H9 (cell line): Measurements from ENCODE around the gene MYB. TPM values are rescaled to one million over a fixed set of nuclear protein-coding genes. Genes with fewer than 3 reads are reported as not detected.
"Not testable (repeated sequence)": the region's sequence is repeated elsewhere in the genome, so short reads cannot be mapped to it uniquely, and the experiment has no call there.

Source experiments
- DNase-seq: peaks from one replicate; pipeline ENCODE4 v3.0.0-alpha.2; 2017
- H2AFZ ChIP-seq: one replicate; pipeline ENCODE4 v1.6.1; 2013; ENCODE audit warnings: mild to moderate bottlenecking, low read length, control low read depth, moderate library complexity
- H2AK5ac ChIP-seq: 2 replicates; pipeline ENCODE4 v1.6.1; 2013; ENCODE audit warnings: low read length, control low read depth, mixed read lengths; ENCODE audit not compliant: insufficient read length
- H2BK120ac ChIP-seq: one replicate; pipeline ENCODE4 v1.6.1; 2013; ENCODE audit warnings: low read depth, mild to moderate bottlenecking, low read length, control low read depth, inconsistent platforms; ENCODE audit not compliant: poor library complexity, severe bottlenecking
- H2BK12ac ChIP-seq: 2 replicates; pipeline ENCODE4 v1.6.1; 2013; ENCODE audit warnings: low read length, control low read depth, mixed read lengths, low read depth; ENCODE audit not compliant: insufficient read length
- H2BK15ac ChIP-seq: 2 replicates; pipeline ENCODE4 v1.6.1; 2013; ENCODE audit warnings: low read depth, low read length, control low read depth
- H2BK20ac ChIP-seq: one replicate; pipeline ENCODE4 v1.6.1; 2013; ENCODE audit warnings: low read depth, mild to moderate bottlenecking, low read length, control low read depth, inconsistent platforms; ENCODE audit not compliant: poor library complexity, severe bottlenecking
- H2BK5ac ChIP-seq: 2 replicates; pipeline ENCODE4 v1.6.1; 2013; ENCODE audit warnings: low read length, control low read depth, mixed read lengths; ENCODE audit not compliant: insufficient read length
- H3K14ac ChIP-seq: 2 replicates; pipeline ENCODE4 v1.6.1; 2013; ENCODE audit warnings: low read length, control low read depth; ENCODE audit not compliant: insufficient read depth
- H3K18ac ChIP-seq: 2 replicates; pipeline ENCODE4 v1.6.1; 2013; ENCODE audit warnings: low read depth, mild to moderate bottlenecking, mixed read lengths, low read length, control low read depth; ENCODE audit not compliant: insufficient read length
- H3K23ac ChIP-seq: 2 replicates; pipeline ENCODE4 v1.6.1; 2013; ENCODE audit warnings: low read length, control low read depth, mixed read lengths, low read depth; ENCODE audit not compliant: insufficient read length
- H3K23me2 ChIP-seq: 2 replicates; pipeline ENCODE4 v1.6.1; 2013; ENCODE audit warnings: low read depth, mild to moderate bottlenecking, mixed read lengths, low read length, control low read depth; ENCODE audit not compliant: insufficient read length, poor library complexity, severe bottlenecking
- H3K27ac ChIP-seq: 2 replicates; pipeline ENCODE4 v1.5.1; 2013; ENCODE audit warnings: low read length, control low read depth, mixed read lengths, low read depth; ENCODE audit not compliant: insufficient read length
- H3K27me3 ChIP-seq: 2 replicates; pipeline ENCODE4 v1.6.1; 2013; ENCODE audit warnings: low read length, control low read depth, inconsistent platforms; ENCODE audit not compliant: insufficient read depth
- H3K4ac ChIP-seq: 2 replicates; pipeline ENCODE4 v1.6.1; 2013; ENCODE audit warnings: low read depth, mild to moderate bottlenecking, control low read depth, inconsistent platforms, low read length, moderate library complexity
- H3K4me1 ChIP-seq: 2 replicates; pipeline ENCODE4 v1.6.1; 2013; ENCODE audit warnings: low read length, control low read depth, inconsistent platforms; ENCODE audit not compliant: insufficient read depth
- H3K4me2 ChIP-seq: 2 replicates; pipeline ENCODE4 v1.6.1; 2013; ENCODE audit warnings: low read length, control low read depth, mixed read lengths; ENCODE audit not compliant: insufficient read length, insufficient read depth
- H3K56ac ChIP-seq: 2 replicates; pipeline ENCODE4 v1.6.1; 2013; ENCODE audit warnings: low read depth, mild to moderate bottlenecking, mixed read lengths, low read length, control low read depth; ENCODE audit not compliant: insufficient read length
- H3K79me1 ChIP-seq: 2 replicates; pipeline ENCODE4 v1.6.1; 2013; ENCODE audit warnings: low read depth, mild to moderate bottlenecking, moderate library complexity, low read length, control low read depth, inconsistent platforms; ENCODE audit not compliant: insufficient read depth, poor library complexity, severe bottlenecking
- H3K79me2 ChIP-seq: 2 replicates; pipeline ENCODE4 v1.6.1; 2013; ENCODE audit warnings: low read length, control low read depth, inconsistent platforms; ENCODE audit not compliant: insufficient read depth
- H3K9ac ChIP-seq: 2 replicates; pipeline ENCODE4 v1.6.1; 2013; ENCODE audit warnings: low read length, control low read depth, mixed read lengths; ENCODE audit not compliant: insufficient read length; ENCODE audit errors: extremely low read depth
- H3K9me3 ChIP-seq: one replicate; pipeline ENCODE4 v1.6.1; 2013; ENCODE audit warnings: low read depth, low read length, inconsistent platforms; ENCODE audit not compliant: control insufficient read depth
- H3T11ph ChIP-seq: one replicate; pipeline ENCODE4 v1.6.1; 2013; ENCODE audit warnings: mild to moderate bottlenecking, low read length, control low read depth, inconsistent platforms
- H4K20me1 ChIP-seq: one replicate; pipeline ENCODE4 v1.6.1; 2013; ENCODE audit not compliant: control insufficient read depth, insufficient read length, insufficient read depth
- H4K5ac ChIP-seq: 2 replicates; pipeline ENCODE4 v1.6.1; 2013; ENCODE audit warnings: low read depth, mild to moderate bottlenecking, mixed read lengths, low read length, control low read depth; ENCODE audit not compliant: insufficient read length
- H4K8ac ChIP-seq: replicated peaks from 2 replicates; pipeline ENCODE4 v1.6.1; 2013; ENCODE audit warnings: low read length, control low read depth, mixed read lengths, low read depth; ENCODE audit not compliant: insufficient read length
- H4K91ac ChIP-seq: 2 replicates; pipeline ENCODE4 v1.6.1; 2013; ENCODE audit warnings: low read depth, mild to moderate bottlenecking, moderate library complexity, mixed read lengths, low read length, control low read depth; ENCODE audit not compliant: insufficient read length
- H3K27ac Mint-ChIP-seq, 3 experiments: 2 replicates in 2 of 3; 3 replicates in 1 of 3; pipeline ENCODE4 v1.8.0; 2020 to 2021; ENCODE audit warnings: mixed read lengths in 3 of 3, mild to moderate bottlenecking in 1 of 3, moderate library complexity in 1 of 3
- H3K27me3 Mint-ChIP-seq: 2 replicates; pipeline ENCODE4 v1.8.0; 2021; ENCODE audit warnings: low read depth, mild to moderate bottlenecking, moderate library complexity, mixed read lengths
- H3K36me3 Mint-ChIP-seq, 3 experiments: 2 replicates in 2 of 3; 3 replicates in 1 of 3; pipeline ENCODE4 v1.8.0; 2020 to 2021; ENCODE audit warnings: low read depth in 3 of 3, mixed read lengths in 3 of 3; ENCODE audit not compliant: insufficient read depth in 1 of 3
- H3K4me1 Mint-ChIP-seq, 2 experiments: 2 replicates each; pipeline ENCODE4 v1.8.0; 2020; ENCODE audit warnings: mixed read lengths in 2 of 2
- H3K4me3 Mint-ChIP-seq, 2 experiments: 2 replicates in 1 of 2; 3 replicates in 1 of 2; pipeline ENCODE4 v1.8.0; 2020 to 2021; ENCODE audit warnings: mild to moderate bottlenecking in 2 of 2, mixed read lengths in 2 of 2, moderate library complexity in 1 of 2
- H3K9me3 Mint-ChIP-seq, 2 experiments: 2 replicates in 1 of 2; 3 replicates in 1 of 2; pipeline ENCODE4 v1.8.0; 2020; ENCODE audit warnings: mild to moderate bottlenecking in 2 of 2, mixed read lengths in 2 of 2, moderate library complexity in 1 of 2
- CTCF ChIP-seq: fragments of 200-600 bp; sonication (generic); conservative IDR thresholded peaks from 3 replicates; pipeline ENCODE4 v1.8.0; 2021; ENCODE audit warnings: antibody characterized with exemption, mild to moderate bottlenecking
- WGBS: extraction: QIAGEN DNeasy Blood & Tissue Kit; methylation state at CpG from one replicate; pipeline ENCODE4 v1.1.7; 2013; ENCODE audit warnings: missing lambda C conversion rate, low lambda C conversion rate, mixed read lengths; ENCODE audit not compliant: insufficient read length; ENCODE audit errors: extremely low coverage; 5-methylcytosine and 5-hydroxymethylcytosine counted together
- total RNA-seq: library from RNA; stranded (reverse); gene quantifications from 2 replicates; pipeline ENCODE4 v1.2.1, GENCODE V29; 2021

Gene MYB
- total RNA-seq, 1 experiment from 2014 or later: 5.8 TPM

GRCh38 chr6:135163440-135163738 is 17.7 kb upstream of the MYB start:
- no CpG with 5 or more reads among the region's 3 CpGs for WGBS
- no peaks in the 10 kb centered on the region for H3K79me1 ChIP-seq
- no peak overlapping the region for H3K56ac ChIP-seq
- H2AFZ ChIP-seq: no peak overlapping the region
- no peaks in the 10 kb centered on the region for H3K79me2 ChIP-seq
- no peak overlapping the region for H3K23ac ChIP-seq
- H3K18ac ChIP-seq: no peak overlapping the region
- H2BK5ac ChIP-seq: no peak overlapping the region
- no peaks in the 10 kb centered on the region for H3K9me3 Mint-ChIP-seq
- no peak overlapping the region for H2BK12ac ChIP-seq
- no peaks in the 10 kb centered on the region for H3K36me3 Mint-ChIP-seq
- H3K9ac ChIP-seq: no peak overlapping the region
- no peaks in the 10 kb centered on the region for H3K9me3 ChIP-seq
- no peak overlapping the region for H3K4ac ChIP-seq
- H3K27ac ChIP-seq: no peak overlapping the region
- H2BK120ac ChIP-seq: no peak overlapping the region
- no peaks in the 10 kb centered on the region for H3K27me3 ChIP-seq
- no peaks in the 10 kb centered on the region for H3K27me3 Mint-ChIP-seq
- no peaks in the 10 kb centered on the region for H3K4me1 ChIP-seq
- H3K27ac Mint-ChIP-seq: no peak overlapping the region
- no peak overlapping the region for H3K4me3 Mint-ChIP-seq
- H3T11ph ChIP-seq: no peak overlapping the region
- DNase-seq: no peak
- no peak overlapping the region for H3K14ac ChIP-seq
- H4K8ac ChIP-seq: no peak overlapping the region
- no peak overlapping the region for H2BK20ac ChIP-seq
- peaks cover 4 to 7% of the 10 kb centered on the region in 2 experiments; a peak in 2 of 4 replicates for H3K4me1 Mint-ChIP-seq
- TF ChIP-seq CTCF: no peak
- H2AK5ac ChIP-seq: no peak overlapping the region
- H4K20me1 ChIP-seq: no peaks in the 10 kb centered on the region
- H4K5ac ChIP-seq: no peak overlapping the region
- no peak overlapping the region for H2BK15ac ChIP-seq
- H3K4me2 ChIP-seq: no peak overlapping the region
- H3K23me2 ChIP-seq: no peaks in the 10 kb centered on the region
- H4K91ac ChIP-seq: no peak overlapping the region

DNA sequence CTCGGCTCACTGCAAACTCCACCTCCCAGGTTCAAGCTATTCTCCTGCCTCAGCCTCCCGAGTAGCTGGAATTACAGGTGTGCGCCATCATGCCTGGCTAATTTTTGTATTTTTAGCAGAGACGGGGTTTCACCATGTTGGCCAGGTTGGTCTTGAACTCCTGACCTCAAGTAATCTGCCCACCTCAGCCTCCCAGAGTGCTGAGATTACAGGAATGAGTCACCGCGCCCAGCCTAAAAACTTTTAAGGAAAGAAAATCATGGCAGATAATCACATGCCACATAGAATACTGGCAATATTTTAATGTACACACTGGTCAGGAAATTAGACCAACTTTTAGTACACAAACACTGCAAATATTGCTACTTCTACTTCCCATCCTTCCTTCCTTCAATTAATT is 16.7 kb upstream of the MYB start:
- not testable (repeated sequence) for H3K9ac ChIP-seq, H4K20me1 ChIP-seq, H2BK5ac ChIP-seq, H3K27ac Mint-ChIP-seq, H3K23ac ChIP-seq, H2AK5ac ChIP-seq, DNase-seq, H3K4me2 ChIP-seq, H2BK15ac ChIP-seq, H3K4ac ChIP-seq, H4K8ac ChIP-seq, H2BK120ac ChIP-seq, H4K91ac ChIP-seq, H3K9me3 ChIP-seq, H3K9me3 Mint-ChIP-seq, H3T11ph ChIP-seq, H3K4me3 Mint-ChIP-seq, H3K27me3 ChIP-seq, H4K5ac ChIP-seq, H3K56ac ChIP-seq, H3K23me2 ChIP-seq, H2BK12ac ChIP-seq, H3K36me3 Mint-ChIP-seq, H2BK20ac ChIP-seq, H2AFZ ChIP-seq, H3K79me2 ChIP-seq, H3K27me3 Mint-ChIP-seq, H3K79me1 ChIP-seq, H3K4me1 Mint-ChIP-seq, H3K14ac ChIP-seq, H3K27ac ChIP-seq, H3K18ac ChIP-seq, H3K4me1 ChIP-seq
- no CpG with 5 or more reads among the region's 6 CpGs for WGBS
